Epithelial cell of esophagus (primary cell): ENCODE results near the gene SLC25A23.
A peak's percentile ranks its signal among the peaks of the same experiment; 100 is the strongest.

ENCODE experiments used
- DNase-seq: peaks from one replicate; pipeline ENCODE4 v3.0.0; 2010; ENCODE audit warnings: low read depth
- H3K4me3 ChIP-seq: 2 replicates; pipeline ENCODE4 v1.5.1; 2011; ENCODE audit warnings: mild to moderate bottlenecking, low read length, control low read depth
- TF ChIP-seq, protein P1 (sequence below): IDR thresholded peaks from 2 replicates; pipeline ENCODE4 v1.5.1; 2011; ENCODE audit warnings: low read depth, mild to moderate bottlenecking, low read length, control low read depth, inconsistent platforms; ENCODE audit not compliant: insufficient read depth; ENCODE audit errors: missing control alignments

Gene SLC25A23

DNA sequence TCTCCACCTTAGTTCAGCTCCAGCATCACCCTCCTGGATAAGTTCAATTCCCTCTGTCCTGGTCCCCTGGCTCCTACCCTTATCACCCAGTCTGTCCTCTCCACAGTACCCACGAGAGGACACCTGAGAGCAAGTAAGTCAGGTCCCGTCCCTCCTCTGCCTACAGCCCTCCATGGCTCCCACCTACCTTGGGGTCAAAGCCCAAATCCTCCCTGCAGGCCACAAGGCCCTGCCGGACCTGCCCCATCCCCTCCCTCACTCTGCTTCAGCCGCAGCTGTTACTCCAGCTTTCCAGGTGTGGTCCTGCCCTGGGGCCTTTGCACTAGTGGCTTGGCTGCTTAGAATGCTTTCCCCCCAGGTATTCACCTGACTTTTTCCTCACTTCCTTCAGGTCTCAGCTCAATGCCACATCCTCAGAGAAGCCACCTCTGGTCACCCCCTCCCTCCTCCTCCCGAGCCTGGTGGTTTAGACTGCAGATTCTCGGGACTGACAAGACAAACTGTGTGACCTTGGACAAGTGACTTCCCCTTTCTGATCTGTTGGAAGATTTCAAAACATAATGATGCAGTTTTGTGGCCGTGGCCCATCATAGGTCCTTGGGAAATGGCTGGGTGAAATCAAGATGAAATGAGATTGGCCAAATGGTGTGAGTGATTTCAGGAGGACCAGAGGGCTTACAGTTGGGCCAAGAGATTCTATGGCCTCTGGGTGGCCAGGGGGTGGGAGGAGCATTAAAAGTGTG, 38.9 kb upstream of the SLC25A23 start:
- DNase-seq, result no peak
- H3K4me3 ChIP-seq, result no peak overlapping the region
- TF ChIP-seq, protein P1, sequence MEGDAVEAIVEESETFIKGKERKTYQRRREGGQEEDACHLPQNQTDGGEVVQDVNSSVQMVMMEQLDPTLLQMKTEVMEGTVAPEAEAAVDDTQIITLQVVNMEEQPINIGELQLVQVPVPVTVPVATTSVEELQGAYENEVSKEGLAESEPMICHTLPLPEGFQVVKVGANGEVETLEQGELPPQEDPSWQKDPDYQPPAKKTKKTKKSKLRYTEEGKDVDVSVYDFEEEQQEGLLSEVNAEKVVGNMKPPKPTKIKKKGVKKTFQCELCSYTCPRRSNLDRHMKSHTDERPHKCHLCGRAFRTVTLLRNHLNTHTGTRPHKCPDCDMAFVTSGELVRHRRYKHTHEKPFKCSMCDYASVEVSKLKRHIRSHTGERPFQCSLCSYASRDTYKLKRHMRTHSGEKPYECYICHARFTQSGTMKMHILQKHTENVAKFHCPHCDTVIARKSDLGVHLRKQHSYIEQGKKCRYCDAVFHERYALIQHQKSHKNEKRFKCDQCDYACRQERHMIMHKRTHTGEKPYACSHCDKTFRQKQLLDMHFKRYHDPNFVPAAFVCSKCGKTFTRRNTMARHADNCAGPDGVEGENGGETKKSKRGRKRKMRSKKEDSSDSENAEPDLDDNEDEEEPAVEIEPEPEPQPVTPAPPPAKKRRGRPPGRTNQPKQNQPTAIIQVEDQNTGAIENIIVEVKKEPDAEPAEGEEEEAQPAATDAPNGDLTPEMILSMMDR, result no peak

DNA sequence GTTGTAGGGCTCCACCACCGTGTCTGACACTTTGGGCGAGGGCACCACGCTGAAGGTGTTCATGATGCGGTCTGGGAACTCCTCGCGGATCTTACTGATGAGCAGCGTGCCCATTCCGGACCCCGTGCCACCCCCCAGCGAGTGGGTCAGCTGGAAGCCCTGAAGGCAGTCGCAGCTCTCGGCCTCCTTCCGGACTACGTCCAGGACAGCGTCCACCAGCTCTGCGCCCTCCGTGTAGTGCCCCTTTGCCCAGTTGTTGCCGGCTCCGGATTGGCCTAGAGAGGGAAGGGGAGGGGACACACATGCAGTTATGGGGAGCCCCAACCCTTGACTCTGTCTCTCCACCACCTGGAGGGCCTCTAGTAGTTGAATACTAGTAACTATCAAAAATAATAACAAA, 36.4 kb upstream of the SLC25A23 start:
- TF ChIP-seq, protein P1, result no peak
- DNase-seq, result no peak

GRCh38 chr19:6494438-6495036, 34.9 kb upstream of the SLC25A23 start:
- TF ChIP-seq, protein P1, result no peak
- no peak for DNase-seq
- H3K4me3 ChIP-seq, result no peak overlapping the region

More for the DNA sequence above, 36.4 kb upstream of the SLC25A23 start:
- H3K4me3 ChIP-seq, result no peak overlapping the region

DNA sequence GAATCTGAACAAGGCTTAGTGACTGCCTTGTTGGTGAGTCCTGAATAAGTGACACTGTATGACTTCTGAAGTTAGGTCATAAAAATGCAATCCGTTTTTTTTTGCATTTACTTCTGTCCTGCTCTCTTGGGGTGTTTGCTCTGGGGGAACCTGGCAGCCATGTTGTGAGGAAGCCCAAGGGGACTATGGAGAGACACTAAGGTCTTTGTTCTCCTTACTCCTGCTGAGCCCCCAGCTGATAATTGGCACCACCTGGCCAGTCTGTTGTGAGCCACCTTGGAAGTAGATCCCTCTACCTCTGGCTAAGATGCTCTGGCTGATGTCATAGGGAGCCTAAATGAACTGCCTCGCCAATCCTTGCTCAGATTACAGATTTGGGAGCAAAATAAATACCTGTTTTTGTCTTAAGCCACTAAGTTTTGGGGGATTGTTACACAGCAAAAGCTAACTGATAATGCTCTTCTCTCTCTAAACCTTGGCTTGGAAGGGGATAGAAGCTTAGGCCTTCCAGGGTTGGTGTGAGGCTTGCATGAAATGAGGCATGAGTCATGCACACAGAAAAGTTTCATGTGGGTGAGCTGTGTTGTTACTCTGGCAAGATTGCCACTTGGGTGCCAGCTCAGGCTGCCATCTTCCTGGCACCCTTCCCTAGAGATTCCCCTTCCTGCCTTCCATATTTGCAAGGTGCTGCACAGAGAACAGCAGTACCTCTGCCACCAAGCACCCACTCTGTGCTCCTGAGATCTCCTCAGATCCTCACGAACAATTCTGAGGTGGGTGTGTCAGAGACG, 32.4 kb upstream of the SLC25A23 start:
- peak; percentile 16 for DNase-seq
- H3K4me3 ChIP-seq, result no peak overlapping the region
- TF ChIP-seq, protein P1, result no peak

GRCh38 chr19:6490134-6490533, 30.5 kb upstream of the SLC25A23 start:
- H3K4me3 ChIP-seq, result no peak overlapping the region
- TF ChIP-seq, protein P1, result no peak
- no peak for DNase-seq

- DNase-seq, result no peak
- TF ChIP-seq, protein P1, result no peak
- H3K4me3 ChIP-seq, result no peak overlapping the region
These were observed 29.9 kb upstream of the SLC25A23 start for GRCh38 chr19:6489278-6490061.
